Mesenchymal stem cell (in vitro differentiated cells and primary cell): ENCODE data around the gene CYTH3.

Experiments
- DNase-seq: peaks from one replicate; pipeline ENCODE4 v3.0.0-alpha.2; 2013
- H2AFZ ChIP-seq: one replicate; pipeline ENCODE4 v1.6.1; 2013; ENCODE audit warnings: low read depth, mild to moderate bottlenecking, control low read depth, inconsistent platforms, low read length, moderate library complexity
- H2AK5ac ChIP-seq: 2 replicates; pipeline ENCODE4 v1.6.1; 2013; ENCODE audit warnings: low read length, moderate library complexity, mild to moderate bottlenecking, inconsistent platforms; ENCODE audit not compliant: severe bottlenecking
- H2BK120ac ChIP-seq: one replicate; pipeline ENCODE4 v1.6.1; 2013; ENCODE audit warnings: low read depth, mild to moderate bottlenecking, inconsistent platforms, low read length, moderate library complexity
- H2BK12ac ChIP-seq, 2 experiments: one replicate each; pipeline ENCODE4 v1.6.1; 2013; ENCODE audit warnings: inconsistent platforms in 2 of 2, low read length in 2 of 2, mild to moderate bottlenecking in 2 of 2, moderate library complexity in 2 of 2, control low read depth in 1 of 2
- H2BK15ac ChIP-seq: one replicate; pipeline ENCODE4 v1.6.1; 2013; ENCODE audit warnings: mild to moderate bottlenecking, low read depth, inconsistent platforms; ENCODE audit not compliant: poor library complexity, severe bottlenecking
- H2BK5ac ChIP-seq: 2 replicates; pipeline ENCODE4 v1.6.1; 2013; ENCODE audit warnings: low read depth, mild to moderate bottlenecking, low read length, control low read depth, inconsistent platforms; ENCODE audit not compliant: poor library complexity, severe bottlenecking
- H3K14ac ChIP-seq, 2 experiments: one replicate each; pipeline ENCODE4 v1.6.1; 2013; ENCODE audit warnings: inconsistent platforms in 2 of 2, low read length in 2 of 2, control low read depth in 1 of 2, mild to moderate bottlenecking in 1 of 2, moderate library complexity in 1 of 2
- H3K18ac ChIP-seq, 2 experiments: one replicate each; pipeline ENCODE4 v1.6.1; 2013; ENCODE audit warnings: inconsistent platforms in 2 of 2, low read length in 2 of 2, control low read depth in 1 of 2, low read depth in 1 of 2, mild to moderate bottlenecking in 1 of 2
- H3K23ac ChIP-seq, 2 experiments: one replicate each; pipeline ENCODE4 v1.6.1; 2013; ENCODE audit warnings: inconsistent platforms in 2 of 2, low read length in 2 of 2, mild to moderate bottlenecking in 2 of 2, moderate library complexity in 2 of 2, control low read depth in 1 of 2
- H3K27ac ChIP-seq: 2 replicates; pipeline ENCODE4 v1.5.1; 2013; ENCODE audit warnings: mild to moderate bottlenecking, moderate library complexity, low read length, control low read depth, inconsistent platforms; ENCODE audit not compliant: poor library complexity, severe bottlenecking
- H3K27me3 ChIP-seq, 2 experiments: 2 replicates each; pipeline versions ENCODE4 v1.6.1 to v1.7.0; 2013; ENCODE audit warnings: low read length in 2 of 2, mild to moderate bottlenecking in 2 of 2, moderate library complexity in 2 of 2, control low read depth in 1 of 2, inconsistent platforms in 1 of 2; ENCODE audit not compliant: control insufficient read depth in 1 of 2, insufficient read depth in 1 of 2
- H3K36me3 ChIP-seq, 2 experiments: 2 replicates each; pipeline versions ENCODE4 v1.6.1 to v1.7.0; 2013; ENCODE audit warnings: low read length in 2 of 2, control low read depth in 1 of 2, inconsistent platforms in 1 of 2, low read depth in 1 of 2, mild to moderate bottlenecking in 1 of 2; ENCODE audit not compliant: insufficient read depth in 2 of 2, control insufficient read depth in 1 of 2
- H3K4ac ChIP-seq, 2 experiments: one replicate each; pipeline ENCODE4 v1.6.1; 2013; ENCODE audit warnings: inconsistent platforms in 2 of 2, low read length in 2 of 2, mild to moderate bottlenecking in 2 of 2, moderate library complexity in 2 of 2, control low read depth in 1 of 2, low read depth in 1 of 2
- H3K4me1 ChIP-seq: 2 replicates; pipeline ENCODE4 v1.6.1; 2013; ENCODE audit warnings: low read depth, low read length, control low read depth; ENCODE audit not compliant: control insufficient read depth, insufficient read depth
- H3K4me2 ChIP-seq: 2 replicates; pipeline ENCODE4 v1.6.1; 2013; ENCODE audit warnings: low read length, mild to moderate bottlenecking, inconsistent platforms; ENCODE audit not compliant: poor library complexity, severe bottlenecking
- H3K4me3 ChIP-seq, 2 experiments: 2 replicates each; pipeline versions ENCODE4 v1.5.1 to v1.7.0; 2013; ENCODE audit warnings: low read length in 2 of 2, mild to moderate bottlenecking in 2 of 2, control low read depth in 1 of 2, low read depth in 1 of 2; ENCODE audit not compliant: insufficient read depth in 1 of 2
- H3K79me1 ChIP-seq: replicated peaks from 2 replicates; pipeline ENCODE4 v1.6.1; 2013; ENCODE audit warnings: mild to moderate bottlenecking, control low read depth, low read length, inconsistent platforms; ENCODE audit not compliant: poor library complexity, severe bottlenecking
- H3K9ac ChIP-seq: 2 replicates; pipeline ENCODE4 v1.7.0; 2013; ENCODE audit warnings: mild to moderate bottlenecking, low read length, moderate library complexity
- H3K9me3 ChIP-seq: 2 replicates; pipeline ENCODE4 v1.7.0; 2013; ENCODE audit warnings: mild to moderate bottlenecking, low read length; ENCODE audit not compliant: control insufficient read depth
- H4K8ac ChIP-seq: one replicate; pipeline ENCODE4 v1.6.1; 2013; ENCODE audit warnings: inconsistent platforms, mild to moderate bottlenecking, low read length, moderate library complexity
- H4K91ac ChIP-seq: one replicate; pipeline ENCODE4 v1.6.1; 2013; ENCODE audit warnings: mild to moderate bottlenecking, low read length, inconsistent platforms
- WGBS: methylation state at CpG from one replicate; pipeline ENCODE4 v1.1.7; 2013; ENCODE audit warnings: mixed read lengths; 5-methylcytosine and 5-hydroxymethylcytosine counted together

CYTH3 gene

DNA sequence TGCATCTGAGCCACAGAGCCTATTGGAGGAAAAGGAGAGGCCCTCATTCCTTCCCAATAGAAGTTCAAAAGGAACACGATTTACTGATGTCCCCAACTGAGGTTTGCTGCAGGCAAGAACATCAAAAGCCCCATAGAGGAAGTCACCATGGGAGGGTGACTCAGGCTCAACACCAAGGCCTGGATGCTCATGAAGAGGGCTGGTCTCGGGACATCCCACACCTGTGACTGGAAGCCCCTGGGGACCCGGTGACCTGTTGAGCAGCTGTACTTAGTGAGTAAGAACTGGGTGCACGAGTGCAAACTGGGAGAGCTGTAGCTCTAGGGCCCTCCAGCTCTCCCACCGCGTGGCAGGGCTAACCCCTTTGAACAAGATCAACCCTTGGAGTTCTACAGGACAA is 38.0 kb downstream of the CYTH3 start:
- Histone ChIP-seq H3K14ac (no peak overlapping the region), H4K8ac (peak overlapping the region; percentile 21)

DNA sequence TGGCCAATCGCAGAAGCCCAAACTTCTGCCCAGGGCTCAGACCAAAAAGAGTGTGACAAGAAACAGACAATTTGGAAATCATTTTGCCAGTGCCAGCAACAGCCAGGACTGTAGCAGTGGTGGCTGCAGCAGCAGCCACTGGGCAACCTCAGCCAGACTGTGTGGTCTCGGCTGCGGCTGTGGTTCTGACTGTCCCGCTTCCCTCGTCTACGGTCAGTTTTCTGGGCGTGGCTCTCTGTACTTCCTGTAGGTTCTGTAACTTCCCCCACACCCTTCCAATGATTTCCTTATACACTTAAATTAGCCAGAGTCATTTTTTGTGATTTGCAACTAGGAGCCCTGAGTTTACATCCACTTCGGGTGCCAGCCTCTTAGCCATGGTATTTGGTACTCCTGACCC is 39.9 kb downstream of the CYTH3 start:
- Histone ChIP-seq H2BK15ac (no peak overlapping the region), H4K8ac (no peak overlapping the region), H3K14ac (no peak overlapping the region), H3K9me3 (no peaks in the 10 kb centered on the region), H3K4me2 (no peak overlapping the region), H2BK5ac (no peak overlapping the region), H4K91ac (no peak overlapping the region), H3K36me3 (no peaks in the 10 kb centered on the region), H3K79me1 (peaks cover 46% of the 10 kb centered on the region), H2BK12ac (no peak overlapping the region), H2BK120ac (no peak overlapping the region), H3K23ac (no peak overlapping the region), H3K27me3 (no peaks in the 10 kb centered on the region), H2AK5ac (peak overlapping the region; percentile 36), H3K9ac (no peak overlapping the region), H3K18ac (peak overlapping the region in 1 of 2 experiments; percentile 57), H3K27ac (no peak overlapping the region), H2AFZ (no peak overlapping the region), H3K4me1 (peaks cover 5% of the 10 kb centered on the region), H3K4ac (no peak overlapping the region), H3K4me3 (no peak overlapping the region)
- no peak for DNase-seq
- WGBS: 91% methylated on average over 8 of the region's 8 CpGs

More for the DNA sequence above, 38.0 kb downstream of the CYTH3 start:
- WGBS: 88% methylated on average over 6 of the region's 6 CpGs
- Histone ChIP-seq H3K18ac (no peak overlapping the region), H3K79me1 (peaks cover 42% of the 10 kb centered on the region), H3K27ac (no peak overlapping the region), H2BK12ac (no peak overlapping the region), H3K9me3 (no peaks in the 10 kb centered on the region), H3K4me3 (no peak overlapping the region), H3K4ac (no peak overlapping the region), H3K23ac (no peak overlapping the region), H3K27me3 (no peaks in the 10 kb centered on the region), H2BK15ac (no peak overlapping the region), H2BK5ac (no peak overlapping the region), H3K9ac (no peak overlapping the region), H3K36me3 (no peaks in the 10 kb centered on the region), H2AK5ac (no peak overlapping the region), H3K4me2 (no peak overlapping the region), H2AFZ (no peak overlapping the region), H2BK120ac (no peak overlapping the region), H4K91ac (no peak overlapping the region), H3K4me1 (peaks cover 5% of the 10 kb centered on the region)
- no peak for DNase-seq

DNA sequence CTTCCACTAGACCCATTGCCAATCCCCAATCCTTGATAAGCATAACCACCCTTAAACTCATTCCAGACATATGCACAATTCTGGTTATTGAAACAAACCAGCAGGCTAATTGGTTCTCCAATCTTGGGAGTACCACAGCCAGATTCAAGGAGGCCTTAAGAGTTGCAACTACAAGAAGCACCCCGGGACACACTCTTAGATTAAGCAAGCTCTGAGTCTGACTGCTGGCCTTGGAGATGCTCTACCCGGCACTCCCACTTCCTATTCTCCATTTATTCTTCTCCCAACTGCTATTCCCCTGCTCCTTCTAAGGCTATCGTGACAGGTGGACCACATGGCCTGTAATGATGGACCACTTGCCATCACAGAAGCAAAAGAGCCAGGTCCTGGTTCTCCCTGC is 40.3 kb downstream of the CYTH3 start:
- no peak overlapping the region for H2AFZ ChIP-seq
- no peak overlapping the region for H4K91ac ChIP-seq
- H3K36me3 ChIP-seq: no peaks in the 10 kb centered on the region
- H3K4me2 ChIP-seq: no peak overlapping the region
- no peak overlapping the region for H3K14ac ChIP-seq
- H2BK120ac ChIP-seq: no peak overlapping the region
- no peak overlapping the region for H3K9ac ChIP-seq
- H3K23ac ChIP-seq: no peak overlapping the region
- no peak overlapping the region for H3K18ac ChIP-seq
- no peak overlapping the region for H3K4me3 ChIP-seq
- H2BK12ac ChIP-seq: no peak overlapping the region
- no peak for DNase-seq
- WGBS: 88% methylated on average over 3 of the region's 3 CpGs
- H2AK5ac ChIP-seq: peak overlapping the region; percentile 36
- H3K9me3 ChIP-seq: no peaks in the 10 kb centered on the region
- H3K79me1 ChIP-seq: peaks cover 47% of the 10 kb centered on the region
- H3K27ac ChIP-seq: no peak overlapping the region
- peak overlapping the region; percentile 42 for H4K8ac ChIP-seq
- no peak overlapping the region for H3K4ac ChIP-seq
- no peak overlapping the region for H2BK15ac ChIP-seq
- no peak overlapping the region for H2BK5ac ChIP-seq
- H3K27me3 ChIP-seq: no peaks in the 10 kb centered on the region
- H3K4me1 ChIP-seq: peaks cover 5% of the 10 kb centered on the region

DNA sequence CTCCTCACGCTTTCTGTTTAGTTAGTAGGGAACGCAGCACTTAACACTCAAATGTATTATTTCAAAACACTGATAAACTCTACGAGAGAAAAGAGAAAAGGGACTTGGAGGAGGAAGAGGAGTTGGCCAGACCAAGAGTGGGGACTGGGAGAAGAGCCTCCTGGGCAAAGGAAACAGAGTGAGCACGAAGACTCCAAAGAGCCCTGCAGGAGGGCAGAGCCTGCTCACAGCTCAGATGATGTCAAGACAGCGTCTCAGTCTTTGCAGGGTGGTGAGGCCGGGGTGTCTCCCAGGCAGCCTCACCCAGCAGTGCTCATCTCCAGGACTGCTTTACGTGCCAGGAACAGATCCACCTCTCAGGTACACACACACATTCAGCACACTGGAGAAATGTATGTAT is 41.2 kb downstream of the CYTH3 start:
- DNase-seq: no peak
- Histone ChIP-seq H3K23ac (no peak overlapping the region), H3K4ac (peak overlapping the region in 1 of 2 experiments; percentile 73), H3K27me3 (no peaks in the 10 kb centered on the region), H3K27ac (no peak overlapping the region), H3K36me3 (no peaks in the 10 kb centered on the region), H2AFZ (no peak overlapping the region), H4K8ac (peak overlapping the region; percentile 39), H3K14ac (no peak overlapping the region), H2BK5ac (no peak overlapping the region), H3K79me1 (peaks cover 45% of the 10 kb centered on the region), H3K9me3 (no peaks in the 10 kb centered on the region), H2BK12ac (peak overlapping the region in 1 of 2 experiments; percentile 3), H2BK120ac (no peak overlapping the region), H3K4me2 (no peak overlapping the region), H2AK5ac (no peak overlapping the region), H3K4me3 (no peak overlapping the region), H3K4me1 (peaks cover 5% of the 10 kb centered on the region), H2BK15ac (no peak overlapping the region), H4K91ac (no peak overlapping the region), H3K18ac (peak overlapping the region in 1 of 2 experiments; percentile 69), H3K9ac (no peak overlapping the region)
- WGBS: 69% methylated on average over 4 of the region's 7 CpGs
